Mesenchymal stem cell (in vitro differentiated cells and primary cell): Measurements from ENCODE around the gene TMEM184A.
A peak's percentile ranks its signal among the peaks of the same experiment; 100 is the strongest.

Experiments
- DNase-seq: peaks from one replicate; pipeline ENCODE4 v3.0.0-alpha.2; 2013
- H2AFZ ChIP-seq: one replicate; pipeline ENCODE4 v1.6.1; 2013; ENCODE audit warnings: low read depth, mild to moderate bottlenecking, control low read depth, inconsistent platforms, low read length, moderate library complexity
- H2AK5ac ChIP-seq: 2 replicates; pipeline ENCODE4 v1.6.1; 2013; ENCODE audit warnings: low read length, moderate library complexity, mild to moderate bottlenecking, inconsistent platforms; ENCODE audit not compliant: severe bottlenecking
- H2BK120ac ChIP-seq: one replicate; pipeline ENCODE4 v1.6.1; 2013; ENCODE audit warnings: low read depth, mild to moderate bottlenecking, inconsistent platforms, low read length, moderate library complexity
- H2BK12ac ChIP-seq, 2 experiments: one replicate each; pipeline ENCODE4 v1.6.1; 2013; ENCODE audit warnings: inconsistent platforms in 2 of 2, low read length in 2 of 2, mild to moderate bottlenecking in 2 of 2, moderate library complexity in 2 of 2, control low read depth in 1 of 2
- H2BK15ac ChIP-seq: one replicate; pipeline ENCODE4 v1.6.1; 2013; ENCODE audit warnings: mild to moderate bottlenecking, low read depth, inconsistent platforms; ENCODE audit not compliant: poor library complexity, severe bottlenecking
- H2BK5ac ChIP-seq: 2 replicates; pipeline ENCODE4 v1.6.1; 2013; ENCODE audit warnings: low read depth, mild to moderate bottlenecking, low read length, control low read depth, inconsistent platforms; ENCODE audit not compliant: poor library complexity, severe bottlenecking
- H3K14ac ChIP-seq, 2 experiments: one replicate each; pipeline ENCODE4 v1.6.1; 2013; ENCODE audit warnings: inconsistent platforms in 2 of 2, low read length in 2 of 2, control low read depth in 1 of 2, mild to moderate bottlenecking in 1 of 2, moderate library complexity in 1 of 2
- H3K18ac ChIP-seq, 2 experiments: one replicate each; pipeline ENCODE4 v1.6.1; 2013; ENCODE audit warnings: inconsistent platforms in 2 of 2, low read length in 2 of 2, control low read depth in 1 of 2, low read depth in 1 of 2, mild to moderate bottlenecking in 1 of 2
- H3K23ac ChIP-seq, 2 experiments: one replicate each; pipeline ENCODE4 v1.6.1; 2013; ENCODE audit warnings: inconsistent platforms in 2 of 2, low read length in 2 of 2, mild to moderate bottlenecking in 2 of 2, moderate library complexity in 2 of 2, control low read depth in 1 of 2
- H3K27ac ChIP-seq: 2 replicates; pipeline ENCODE4 v1.5.1; 2013; ENCODE audit warnings: mild to moderate bottlenecking, moderate library complexity, low read length, control low read depth, inconsistent platforms; ENCODE audit not compliant: poor library complexity, severe bottlenecking
- H3K27me3 ChIP-seq, 2 experiments: 2 replicates each; pipeline versions ENCODE4 v1.6.1 to v1.7.0; 2013; ENCODE audit warnings: low read length in 2 of 2, mild to moderate bottlenecking in 2 of 2, moderate library complexity in 2 of 2, control low read depth in 1 of 2, inconsistent platforms in 1 of 2; ENCODE audit not compliant: control insufficient read depth in 1 of 2, insufficient read depth in 1 of 2
- H3K36me3 ChIP-seq, 2 experiments: 2 replicates each; pipeline versions ENCODE4 v1.6.1 to v1.7.0; 2013; ENCODE audit warnings: low read length in 2 of 2, control low read depth in 1 of 2, inconsistent platforms in 1 of 2, low read depth in 1 of 2, mild to moderate bottlenecking in 1 of 2; ENCODE audit not compliant: insufficient read depth in 2 of 2, control insufficient read depth in 1 of 2
- H3K4ac ChIP-seq, 2 experiments: one replicate each; pipeline ENCODE4 v1.6.1; 2013; ENCODE audit warnings: inconsistent platforms in 2 of 2, low read length in 2 of 2, mild to moderate bottlenecking in 2 of 2, moderate library complexity in 2 of 2, control low read depth in 1 of 2, low read depth in 1 of 2
- H3K4me1 ChIP-seq: 2 replicates; pipeline ENCODE4 v1.6.1; 2013; ENCODE audit warnings: low read depth, low read length, control low read depth; ENCODE audit not compliant: control insufficient read depth, insufficient read depth
- H3K4me2 ChIP-seq: 2 replicates; pipeline ENCODE4 v1.6.1; 2013; ENCODE audit warnings: low read length, mild to moderate bottlenecking, inconsistent platforms; ENCODE audit not compliant: poor library complexity, severe bottlenecking
- H3K4me3 ChIP-seq, 2 experiments: 2 replicates each; pipeline versions ENCODE4 v1.5.1 to v1.7.0; 2013; ENCODE audit warnings: low read length in 2 of 2, mild to moderate bottlenecking in 2 of 2, control low read depth in 1 of 2, low read depth in 1 of 2; ENCODE audit not compliant: insufficient read depth in 1 of 2
- H3K79me1 ChIP-seq: replicated peaks from 2 replicates; pipeline ENCODE4 v1.6.1; 2013; ENCODE audit warnings: mild to moderate bottlenecking, control low read depth, low read length, inconsistent platforms; ENCODE audit not compliant: poor library complexity, severe bottlenecking
- H3K9ac ChIP-seq: 2 replicates; pipeline ENCODE4 v1.7.0; 2013; ENCODE audit warnings: mild to moderate bottlenecking, low read length, moderate library complexity
- H3K9me3 ChIP-seq: 2 replicates; pipeline ENCODE4 v1.7.0; 2013; ENCODE audit warnings: mild to moderate bottlenecking, low read length; ENCODE audit not compliant: control insufficient read depth
- H4K8ac ChIP-seq: one replicate; pipeline ENCODE4 v1.6.1; 2013; ENCODE audit warnings: inconsistent platforms, mild to moderate bottlenecking, low read length, moderate library complexity
- H4K91ac ChIP-seq: one replicate; pipeline ENCODE4 v1.6.1; 2013; ENCODE audit warnings: mild to moderate bottlenecking, low read length, inconsistent platforms
- WGBS: methylation state at CpG from one replicate; pipeline ENCODE4 v1.1.7; 2013; ENCODE audit warnings: mixed read lengths; 5-methylcytosine and 5-hydroxymethylcytosine counted together

The TMEM184A gene

DNA sequence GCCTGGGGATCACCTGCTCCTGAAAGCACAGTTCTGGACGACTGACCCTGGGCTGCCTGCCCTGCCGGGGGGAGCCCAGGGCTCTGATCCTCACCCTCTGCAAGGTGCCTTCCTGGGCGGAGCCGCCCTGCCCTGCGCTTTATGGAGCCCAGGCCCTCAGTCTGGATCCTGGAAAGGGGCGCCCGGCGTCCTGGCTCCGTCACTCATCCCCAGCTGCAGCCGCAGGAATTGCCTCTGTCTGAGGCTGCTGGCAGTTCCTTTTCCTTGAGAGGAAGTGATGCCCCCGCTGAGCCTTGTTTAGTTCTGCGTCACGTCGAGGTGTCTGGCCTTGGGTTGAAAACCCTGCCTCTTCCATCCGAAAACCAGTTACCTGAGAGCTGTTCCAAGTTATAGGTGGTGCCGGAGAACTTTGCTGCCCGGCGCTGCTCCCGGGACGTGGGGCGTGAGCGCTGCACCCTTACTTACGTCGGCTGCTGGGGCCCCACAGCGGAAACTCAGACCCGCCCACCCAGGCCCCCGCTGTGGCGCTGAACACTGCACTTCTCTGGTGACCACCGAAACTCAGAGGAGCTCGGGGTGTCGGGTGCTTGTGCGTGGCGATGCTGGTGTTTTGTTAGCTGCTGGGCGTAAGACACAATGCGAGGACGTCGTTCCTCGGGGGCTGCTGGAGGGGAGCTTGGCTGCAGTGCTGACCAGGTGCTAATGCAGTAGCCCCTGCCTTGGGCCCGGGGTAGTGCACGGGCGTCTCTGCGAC lies 20.1 kb downstream of the TMEM184A start:
- H3K4me1 ChIP-seq, result peaks cover 81% of the 10 kb centered on the region
- WGBS, result 79% methylated on average over 42 of the region's 42 CpGs
- H3K14ac ChIP-seq, result peak overlapping the region in 1 of 2 experiments; percentile 62
- no peak overlapping the region for H3K4me2 ChIP-seq
- peak overlapping the region; percentile 68 for H2BK120ac ChIP-seq
- H2AFZ ChIP-seq, result no peak overlapping the region
- no peak overlapping the region for H3K23ac ChIP-seq
- peak overlapping the region; percentile 95 for H3K27ac ChIP-seq
- H2BK15ac ChIP-seq, result peak overlapping the region; percentile 76
- no peaks in the 10 kb centered on the region for H3K27me3 ChIP-seq
- peaks cover 20% of the 10 kb centered on the region for H3K79me1 ChIP-seq
- peak overlapping the region; percentile 73 for H2AK5ac ChIP-seq
- peak overlapping the region; percentile 92 for H4K8ac ChIP-seq
- H4K91ac ChIP-seq, result peak overlapping the region; percentile 73
- peak overlapping the region; percentile 91 to 98 for H3K18ac ChIP-seq
- DNase-seq, result peak; percentile 39
- peaks cover 15 to 27% of the 10 kb centered on the region in 2 experiments for H3K36me3 ChIP-seq
- H3K4me3 ChIP-seq, result no peak overlapping the region
- peak overlapping the region; percentile 18 to 71 for H3K4ac ChIP-seq
- no peaks in the 10 kb centered on the region for H3K9me3 ChIP-seq
- H2BK5ac ChIP-seq, result peak overlapping the region; percentile 85
- peak overlapping the region; percentile 84 to 96 for H2BK12ac ChIP-seq
- H3K9ac ChIP-seq, result peak overlapping the region; percentile 93

DNA sequence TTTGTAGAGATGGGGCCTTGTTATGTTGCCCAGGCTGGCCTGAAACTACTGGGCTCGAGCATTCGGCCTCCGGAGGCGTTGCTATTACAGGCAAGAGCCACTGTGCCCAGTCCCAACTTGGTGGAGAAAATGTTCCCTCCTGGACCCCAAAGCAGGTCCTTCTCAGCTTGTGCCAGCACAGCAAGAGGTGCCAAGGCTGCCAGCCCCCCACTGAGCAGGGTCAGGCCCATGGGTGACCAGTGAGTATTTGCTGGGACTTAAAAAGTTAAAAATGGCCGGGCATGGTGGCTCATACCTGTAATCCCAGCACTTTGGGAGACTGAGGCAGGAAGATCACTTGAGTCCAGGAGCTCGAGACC lies 20.9 kb downstream of the TMEM184A start:
- Histone ChIP-seq H3K23ac (no peak overlapping the region), H3K4ac (no peak overlapping the region), H2BK15ac (no peak overlapping the region), H3K9me3 (no peaks in the 10 kb centered on the region), H2BK5ac (no peak overlapping the region), H3K4me1 (peaks cover 83% of the 10 kb centered on the region), H3K9ac (no peak overlapping the region), H3K14ac (no peak overlapping the region), H3K36me3 (peaks cover 9 to 19% of the 10 kb centered on the region in 2 experiments), H3K27me3 (no peaks in the 10 kb centered on the region), H2AFZ (no peak overlapping the region), H2AK5ac (peak overlapping the region; percentile 15), H3K79me1 (peaks cover 14% of the 10 kb centered on the region), H4K8ac (no peak overlapping the region), H3K18ac (no peak overlapping the region), H2BK12ac (no peak overlapping the region), H3K4me3 (no peak overlapping the region), H3K27ac (no peak overlapping the region), H2BK120ac (no peak overlapping the region), H3K4me2 (no peak overlapping the region), H4K91ac (no peak overlapping the region)
- DNase-seq, result no peak
- 62% methylated on average over 6 of the region's 6 CpGs for WGBS

DNA sequence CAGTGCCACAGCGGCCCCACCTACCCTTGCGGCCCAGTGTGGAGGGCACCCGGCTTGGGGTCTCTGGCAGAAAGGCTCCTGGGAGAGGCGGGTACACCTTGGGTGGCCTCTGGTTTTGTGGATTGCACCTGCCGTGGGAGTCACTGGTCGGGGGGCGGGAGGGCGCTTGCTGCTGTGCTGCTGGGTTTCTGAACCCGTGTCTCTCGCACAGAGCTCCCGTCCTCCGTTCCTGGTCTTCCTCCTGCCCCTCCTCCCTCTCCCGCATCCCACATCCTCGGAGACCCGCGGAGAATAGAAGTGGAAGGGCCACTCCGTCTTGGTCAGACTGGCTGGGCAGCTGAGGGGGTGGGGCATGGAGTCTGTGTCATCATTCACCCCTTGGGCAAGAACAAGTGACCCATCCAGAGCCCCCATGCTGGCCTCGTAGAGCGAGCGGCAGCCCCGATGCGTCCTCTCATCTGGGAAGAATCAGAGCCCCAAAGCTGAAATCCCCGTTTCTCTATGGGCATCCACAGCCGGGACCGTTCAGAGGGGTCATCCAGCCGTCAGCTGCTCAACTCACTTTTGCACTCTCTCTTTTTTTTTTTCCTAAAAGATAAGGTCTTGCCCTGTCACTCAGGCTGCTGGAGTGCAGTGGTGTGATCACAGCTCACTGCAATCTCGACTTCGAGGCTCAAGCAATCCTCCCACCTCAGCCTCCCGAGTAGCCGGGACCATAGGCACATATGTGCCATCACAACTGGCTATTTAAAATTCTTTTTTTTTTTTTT lies 21.5 kb downstream of the TMEM184A start:
- H3K27me3 ChIP-seq, result no peaks in the 10 kb centered on the region
- peak overlapping the region; percentile 57 to 78 for H3K18ac ChIP-seq
- H2BK120ac ChIP-seq, result no peak overlapping the region
- H2BK5ac ChIP-seq, result no peak overlapping the region
- 86% methylated on average over 22 of the region's 30 CpGs for WGBS
- peak overlapping the region; percentile 87 for H4K91ac ChIP-seq
- peak overlapping the region in 1 of 2 experiments; percentile 86 for H3K4me3 ChIP-seq
- H2BK12ac ChIP-seq, result peak overlapping the region; percentile 45 to 83
- H3K79me1 ChIP-seq, result peaks cover 9% of the 10 kb centered on the region
- H2BK15ac ChIP-seq, result peak overlapping the region; percentile 49
- peaks cover 3 to 14% of the 10 kb centered on the region in 2 experiments for H3K36me3 ChIP-seq
- H3K27ac ChIP-seq, result peak overlapping the region; percentile 10
- no peak overlapping the region for H4K8ac ChIP-seq
- H3K4ac ChIP-seq, result peak overlapping the region; percentile 36 to 62
- peak overlapping the region in 1 of 2 experiments; percentile 5 for H3K14ac ChIP-seq
- H2AK5ac ChIP-seq, result peak overlapping the region; percentile 82
- peak overlapping the region; percentile 48 for H3K9ac ChIP-seq
- H3K9me3 ChIP-seq, result no peaks in the 10 kb centered on the region
- peaks cover 82% of the 10 kb centered on the region for H3K4me1 ChIP-seq
- H3K23ac ChIP-seq, result peak overlapping the region in 1 of 2 experiments; percentile 28
- peak; percentile 37 for DNase-seq
- no peak overlapping the region for H3K4me2 ChIP-seq
- H2AFZ ChIP-seq, result no peak overlapping the region
